GM12878 (cell line): ENCODE data around the gene KRTAP4-16. TPM values are rescaled to one million over a fixed set of nuclear protein-coding genes. Genes with fewer than 3 reads are reported as not detected.

Experiments
- ATAC-seq: fragments of 200-7000 bp; cut with Tn5 transposase; 3 replicates; pipeline ENCODE4 v1.9.1; 2020; ENCODE audit warnings: mild to moderate bottlenecking, moderate library complexity
- BruUV-seq: library from RNA; stranded (reverse); fragments of 400-500 nt; replicated peaks from 2 replicates; lab custom pipeline; 2021; lab: Mats Ljungman, UMichigan
- CTCF ChIA-PET: fragments of 300-600 bp; sonication (Branson Sonifier 250); formaldehyde crosslinking; extraction: SDS; loops from one replicate; lab custom pipeline; 2021; ENCODE audit warnings: inconsistent platforms; lab: Yijun Ruan, JAX
- POLR2A ChIA-PET: fragments of 350-600 bp; formaldehyde crosslinking; extraction: SDS; loops from one replicate; lab custom pipeline; 2021; ENCODE audit warnings: inconsistent platforms; lab: Charles Lee
- RAD21 ChIA-PET: fragments of 300-600 bp; sonication (Branson Sonifier 250); formaldehyde crosslinking; loops from one replicate; lab custom pipeline; 2023; ENCODE audit warnings: antibody characterized with exemption; ENCODE audit not compliant: unreplicated experiment; lab: Charles Lee
- SMC1A ChIA-PET: fragments of 300-600 bp; sonication (Branson Sonifier 250); formaldehyde crosslinking; loops from one replicate; lab custom pipeline; 2023; ENCODE audit not compliant: unreplicated experiment, uncharacterized antibody; lab: Charles Lee
- DNase-seq: peaks from one replicate; pipeline ENCODE4 v3.0.0-alpha.2; 2011; ENCODE audit warnings: low read depth, low spot score
- FAIRE-seq: peaks from 3 replicates; lab custom pipeline; 2011; peaks lifted over from hg19 to GRCh38; lab: Jason Lieb, UNC
- H2AFZ ChIP-seq: 2 replicates; pipeline ENCODE4 v1.6.0; 2011; ENCODE audit warnings: low read depth, low read length, control low read depth; ENCODE audit not compliant: control insufficient read depth
- H3K27ac ChIP-seq: 2 replicates; pipeline ENCODE4 v1.5.1; 2011; ENCODE audit warnings: control low read depth; ENCODE audit not compliant: control insufficient read depth, insufficient read depth
- H3K27me3 ChIP-seq, 2 experiments: replicated peaks in 1 of 2; 2 replicates each; pipeline versions ENCODE4 v1.6.0 to v1.6.1; 2011; ENCODE audit warnings: low read length in 1 of 2; ENCODE audit not compliant: control insufficient read depth in 2 of 2, insufficient read depth in 2 of 2
- H3K36me3 ChIP-seq, 2 experiments: 2 replicates each; pipeline ENCODE4 v1.5.1; 2011; ENCODE audit warnings: low read length in 1 of 2; ENCODE audit not compliant: control insufficient read depth in 2 of 2, insufficient read depth in 2 of 2
- H3K4me1 ChIP-seq: 2 replicates; pipeline ENCODE4 v1.6.1; 2011; ENCODE audit warnings: mild to moderate bottlenecking, low read length, moderate library complexity, mixed read lengths; ENCODE audit not compliant: control insufficient read depth, insufficient read depth
- H3K4me2 ChIP-seq: 2 replicates; pipeline ENCODE4 v1.6.0; 2011; ENCODE audit warnings: control low read depth; ENCODE audit not compliant: control insufficient read depth, insufficient read depth
- H3K4me3 ChIP-seq: fragments of 200-600 bp; sonication (generic); 2 replicates; pipeline ENCODE4 v1.5.1; 2016
- H3K79me2 ChIP-seq: 2 replicates; pipeline ENCODE4 v1.6.0; 2011; ENCODE audit warnings: low read length; ENCODE audit not compliant: control insufficient read depth, insufficient read depth
- H3K9ac ChIP-seq: 2 replicates; pipeline ENCODE4 v1.8.0; 2011; ENCODE audit warnings: low read length, control low read depth, mixed read lengths; ENCODE audit not compliant: control insufficient read depth, insufficient read depth
- H3K9me3 ChIP-seq: replicated peaks from 3 replicates; pipeline ENCODE4 v1.5.1; 2011; ENCODE audit warnings: mild to moderate bottlenecking, low read length; ENCODE audit not compliant: control insufficient read depth, insufficient read depth
- H4K20me1 ChIP-seq: 2 replicates; pipeline ENCODE4 v1.6.0; 2011; ENCODE audit not compliant: control insufficient read depth, insufficient read depth
- BACH1 ChIP-seq: fragments of 450-650 bp; IDR thresholded peaks from 2 replicates; pipeline ENCODE4 v1.6.1; 2017; ENCODE audit warnings: mild to moderate bottlenecking, borderline replicate concordance
- BMI1 ChIP-seq: fragments of 450-650 bp; IDR thresholded peaks from 2 replicates; pipeline ENCODE4 v1.6.1; 2016; ENCODE audit warnings: mild to moderate bottlenecking, moderate library complexity, borderline replicate concordance
- EGR1 ChIP-seq, 2 experiments: IDR thresholded peaks; 1 replicate in 1 of 2; 2 replicates in 1 of 2; pipeline ENCODE4 v1.6.1; 2011 to 2012; ENCODE audit warnings: low read depth in 2 of 2, low read length in 2 of 2, borderline replicate concordance in 1 of 2, mild to moderate bottlenecking in 1 of 2, moderate library complexity in 1 of 2
- EZH2 ChIP-seq: IDR thresholded peaks from 2 replicates; pipeline ENCODE4 v1.6.1; 2012; ENCODE audit warnings: low read depth, mild to moderate bottlenecking, control low read depth, inconsistent platforms, low read length, borderline replicate concordance; ENCODE audit not compliant: control insufficient read depth
- IKZF2 ChIP-seq, 2 experiments: fragments of 450-650 bp; IDR thresholded peaks; 2 replicates each; pipeline ENCODE4 v1.6.1; 2017; ENCODE audit warnings: mild to moderate bottlenecking in 2 of 2, moderate library complexity in 2 of 2
- MXI1 ChIP-seq: fragments of 150-350 bp; IDR thresholded peaks from 2 replicates; pipeline ENCODE4 v1.6.1; 2011; ENCODE audit warnings: low read depth, mild to moderate bottlenecking, inconsistent platforms, low read length, improper control_type of control experiment
- SPI1 ChIP-seq: IDR thresholded peaks from 2 replicates; pipeline ENCODE4 v1.6.1; 2011; ENCODE audit warnings: low read depth, mild to moderate bottlenecking, low read length, moderate library complexity, borderline replicate concordance; ENCODE audit not compliant: insufficient read depth
- ZNF592 ChIP-seq: fragments of 450-650 bp; IDR thresholded peaks from 2 replicates; pipeline ENCODE4 v1.6.1; 2017; ENCODE audit warnings: mild to moderate bottlenecking, moderate library complexity
- WGBS: methylation state at CpG from one replicate; pipeline ENCODE4 v1.1.6; 2016; ENCODE audit warnings: low lambda C conversion rate; ENCODE audit not compliant: insufficient replicate concordance, insufficient coverage; ENCODE audit errors: missing lambda C conversion rate; 5-methylcytosine and 5-hydroxymethylcytosine counted together
- in situ Hi-C: fragments of 300-500 bp; cut with MboI; formaldehyde crosslinking; loops from 9 replicates; pipeline ENCODE4 v1.14.3; 2018; ENCODE audit warnings: mixed read lengths
- intact Hi-C: fragments of 100-400 bp; cut with micrococcal nuclease; formaldehyde crosslinking; loops from one replicate; pipeline ENCODE4 v1.14.2; 2022; ENCODE audit not compliant: unreplicated experiment
- polyA plus RNA-seq, 11 experiments: library from polyadenylated mRNA; depleted of rRNA in 4 of 11; unstranded in 6 of 11; stranded (reverse) in 5 of 11; fragments of >200 nt; fragmentation: Nextera tagmentation in 4 of 11; fragmentation: Illumina TruSeq in 1 of 11; extraction: Ambion mirVana in 4 of 11; extraction: Trizol in 1 of 11; gene quantifications; 1 replicate in 1 of 11; 2 replicates in 10 of 11; pipeline versions ENCODE4 v1.2.1 to v1.2.3, GENCODE V29; 2011 to 2016; ENCODE audit warnings: inconsistent platforms in 2 of 11, missing spikeins in 2 of 11, low read depth in 1 of 11
- total RNA-seq, 4 experiments: library from RNA; depleted of rRNA in 3 of 4; stranded (reverse); fragments of >200 nt in 3 of 4; fragmentation: Illumina TruSeq in 1 of 4; extraction: Trizol in 1 of 4; gene quantifications; 2 replicates each; pipeline versions ENCODE4 v1.2.1 to v1.2.3, GENCODE V29; 2013 to 2021
- TF ChIP-seq, protein P1 (sequence below): fragments of 150-350 bp; IDR thresholded peaks from 2 replicates; pipeline ENCODE4 v1.6.1; 2014; ENCODE audit warnings: mild to moderate bottlenecking, low read depth, low read length

KRTAP4-16 gene
- total and polyA plus RNA-seq, 10 of the 15 experiments (the other 5 are each of a cell fraction or from before 2014, with no cell fraction given), result not detected

- H3K4me1 ChIP-seq, result no peaks in the 10 kb centered on the region
- POLR2A ChIA-PET, result no interaction called here
- no peak for ATAC-seq
- no peak for DNase-seq
- TF ChIP-seq SPI1, result no peak
- TF ChIP-seq BMI1, result no peak
- TF ChIP-seq BACH1, result no peak
- TF ChIP-seq EGR1 (IDR thresholded peaks at IDR 0.05; ENCODE audit: borderline replicate concordance in 1 of 2, low read depth in 2 of 2, low read length in 2 of 2), result no peak
- TF ChIP-seq MXI1, result no peak
- TF ChIP-seq EZH2, result no peak
- TF ChIP-seq, protein P1, sequence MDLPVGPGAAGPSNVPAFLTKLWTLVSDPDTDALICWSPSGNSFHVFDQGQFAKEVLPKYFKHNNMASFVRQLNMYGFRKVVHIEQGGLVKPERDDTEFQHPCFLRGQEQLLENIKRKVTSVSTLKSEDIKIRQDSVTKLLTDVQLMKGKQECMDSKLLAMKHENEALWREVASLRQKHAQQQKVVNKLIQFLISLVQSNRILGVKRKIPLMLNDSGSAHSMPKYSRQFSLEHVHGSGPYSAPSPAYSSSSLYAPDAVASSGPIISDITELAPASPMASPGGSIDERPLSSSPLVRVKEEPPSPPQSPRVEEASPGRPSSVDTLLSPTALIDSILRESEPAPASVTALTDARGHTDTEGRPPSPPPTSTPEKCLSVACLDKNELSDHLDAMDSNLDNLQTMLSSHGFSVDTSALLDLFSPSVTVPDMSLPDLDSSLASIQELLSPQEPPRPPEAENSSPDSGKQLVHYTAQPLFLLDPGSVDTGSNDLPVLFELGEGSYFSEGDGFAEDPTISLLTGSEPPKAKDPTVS, result no peak
- TF ChIP-seq ZNF592, result no peak
- TF ChIP-seq IKZF2 (IDR thresholded peaks at IDR 0.05), result no peak
- TF ChIP-seq, all 136 proteins: peak for 0
- Histone ChIP-seq H3K36me3 (no peaks in the 10 kb centered on the region), H2AFZ (no peak overlapping the region), H4K20me1 (no peaks in the 10 kb centered on the region), H3K27me3 (no peaks in the 10 kb centered on the region), H3K79me2 (no peaks in the 10 kb centered on the region), H3K4me2 (no peak overlapping the region), H3K9ac (no peak overlapping the region), H3K4me3 (no peak overlapping the region), H3K27ac (no peak overlapping the region), H3K9me3 (no peaks in the 10 kb centered on the region; the same call in 1 of the 3 replicates)
- SMC1A ChIA-PET, result no interaction called here
- in situ Hi-C loops, result no loop called here
- intact Hi-C loops, result no loop called here
- RAD21 ChIA-PET, result no interaction called here
- 27% methylated on average over 1 of the region's 1 CpG for WGBS
- no TSS peak for BruUV-seq
- FAIRE-seq, result no peak
- CTCF ChIA-PET, result no interaction called here
Observed at GRCh38 chr17:41144846-41145245, 42.8 kb upstream of the KRTAP4-16 start.
